Activated CD4-positive, CD25-positive, alpha-beta regulatory T cell (primary cell): ENCODE results near the gene MYZAP.

Experiments
- DNase-seq, 4 experiments: peaks; one replicate each; lab custom pipeline; 2025; lab: John Stamatoyannopoulos, UW

Gene MYZAP

GRCh38 chr15:57697588-57697987 lies 105.9 kb downstream of the MYZAP start:
- DNase-seq, result no peak

GRCh38 chr15:57698243-57698642 lies 106.5 kb downstream of the MYZAP start:
- DNase-seq, result no peak

DNA sequence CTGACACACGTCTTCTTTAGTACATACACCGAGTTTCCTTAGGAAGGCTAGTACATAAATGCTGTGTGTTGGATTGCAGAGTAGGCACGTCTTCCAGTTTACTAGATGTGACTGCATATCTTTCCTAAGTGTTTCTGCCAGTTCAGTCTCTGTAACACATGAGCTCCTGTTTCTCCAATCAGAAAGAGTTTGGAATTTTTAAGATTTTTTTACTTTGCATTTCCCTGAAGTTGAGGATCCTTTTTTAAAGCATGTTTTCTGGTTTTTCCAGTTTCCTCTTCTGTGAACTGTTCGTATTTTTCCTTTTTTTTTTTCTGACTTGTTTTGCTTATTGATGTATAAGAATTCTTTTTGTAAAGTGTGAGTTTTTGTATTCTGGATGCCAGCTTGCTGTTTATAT lies 107.3 kb downstream of the MYZAP start:
- DNase-seq, result no peak

- no peak for DNase-seq
These were observed 111.7 kb downstream of the MYZAP start for GRCh38 chr15:57703387-57703786.

GRCh38 chr15:57704441-57704840 lies 112.7 kb downstream of the MYZAP start:
- no peak for DNase-seq

DNA sequence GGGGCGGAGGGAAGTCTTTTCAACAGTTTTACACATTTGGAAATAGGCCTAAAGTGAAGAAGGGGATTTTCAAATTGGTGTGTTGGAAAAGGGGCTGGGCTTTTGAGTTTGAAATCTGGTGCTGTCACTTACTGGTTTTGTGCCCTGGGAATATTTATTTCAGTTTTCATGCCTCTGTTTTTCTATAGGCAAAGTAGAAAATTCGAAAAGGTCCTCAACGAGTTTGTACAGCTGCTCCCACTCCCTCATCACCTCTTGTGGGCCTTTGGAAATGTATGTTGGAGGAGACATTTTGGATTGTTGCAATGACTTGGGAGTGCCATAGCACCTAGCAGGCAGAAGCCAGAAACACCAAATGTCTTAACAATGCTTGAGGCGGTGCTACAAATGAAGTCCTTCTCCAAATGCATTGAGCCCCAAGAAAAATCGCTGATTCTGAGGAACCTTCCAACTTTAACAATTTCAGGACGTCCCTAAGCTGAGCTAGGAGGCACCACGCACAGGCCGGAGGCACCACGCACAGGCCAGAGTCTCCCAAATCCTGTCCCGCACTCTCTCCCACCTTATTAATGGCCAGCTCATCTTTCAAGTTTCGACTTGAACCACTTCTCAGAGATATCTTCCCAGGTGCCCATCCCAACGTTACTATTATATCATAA lies 114.2 kb downstream of the MYZAP start:
- DNase-seq, result no peak

DNA sequence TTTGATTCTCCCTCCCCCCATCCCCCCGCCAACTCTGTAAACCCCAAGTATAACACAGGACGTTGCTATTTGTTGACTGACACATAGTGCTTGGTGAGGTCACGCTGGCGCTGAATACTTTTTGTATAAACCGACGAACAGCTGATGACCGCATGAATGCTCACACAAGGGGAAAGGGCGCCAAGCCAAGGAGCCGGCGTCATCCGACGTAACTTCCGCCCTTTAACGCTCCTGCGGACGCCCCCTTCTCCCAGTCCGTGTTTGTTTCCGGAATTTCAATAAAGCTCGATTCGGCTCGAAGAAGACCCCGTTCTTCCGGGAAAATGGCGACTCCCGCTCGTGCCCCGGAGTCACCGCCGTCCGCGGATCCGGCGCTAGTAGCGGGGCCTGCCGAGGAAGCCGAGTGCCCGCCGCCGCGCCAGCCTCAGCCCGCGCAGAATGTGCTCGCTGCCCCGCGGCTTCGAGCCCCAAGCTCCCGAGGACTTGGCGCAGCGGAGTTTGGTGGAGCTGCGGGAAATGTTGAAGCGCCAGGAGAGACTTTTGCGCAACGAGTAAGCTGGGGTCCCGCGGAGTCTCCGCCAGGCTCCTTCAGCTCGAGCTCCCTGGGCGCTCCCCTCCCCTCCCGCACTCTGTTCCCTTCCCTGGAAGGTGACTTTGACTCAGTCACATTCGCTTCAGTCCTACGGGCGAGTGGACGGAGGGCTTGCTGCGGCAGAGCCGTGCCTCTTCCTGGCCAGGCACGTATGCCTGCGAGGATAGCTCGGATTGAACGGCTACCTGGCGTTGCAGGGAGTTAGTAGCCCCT lies 114.9 kb downstream of the MYZAP start, which contains the start of gene POLR2M:
Gene POLR2M, plus strand, starts transcription at position 310 of the 805 bp plus-strand sequence. Its CDS starts 129 bp downstream, at position 439.
- DNase-seq, result peak; percentile 68 to 75 (median 75)

- DNase-seq, result no peak
These were observed 116.3 kb downstream of the MYZAP start for GRCh38 chr15:57708047-57708446.

GRCh38 chr15:57718309-57718708 lies 126.6 kb downstream of the MYZAP start:
- DNase-seq, result no peak

DNA sequence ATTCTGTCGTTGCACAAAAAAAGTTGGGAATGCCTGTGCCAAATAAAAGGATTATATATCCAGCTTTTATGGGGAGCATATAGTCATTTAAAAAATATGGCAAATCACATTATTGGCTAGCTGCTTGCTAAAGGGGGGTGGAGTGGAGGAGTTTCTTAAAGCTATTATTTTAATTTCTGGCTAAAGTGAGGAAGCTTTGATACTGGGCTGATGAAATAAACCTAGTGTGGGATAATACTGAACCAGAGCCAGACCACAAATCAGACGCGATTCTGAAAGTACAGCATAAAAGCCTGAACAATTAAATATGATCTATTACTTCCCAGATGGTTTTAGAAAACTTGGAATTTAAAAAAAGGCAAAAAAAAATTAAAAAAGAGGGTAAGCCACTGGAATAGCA lies 129.2 kb downstream of the MYZAP start:
- DNase-seq, result no peak

DNA sequence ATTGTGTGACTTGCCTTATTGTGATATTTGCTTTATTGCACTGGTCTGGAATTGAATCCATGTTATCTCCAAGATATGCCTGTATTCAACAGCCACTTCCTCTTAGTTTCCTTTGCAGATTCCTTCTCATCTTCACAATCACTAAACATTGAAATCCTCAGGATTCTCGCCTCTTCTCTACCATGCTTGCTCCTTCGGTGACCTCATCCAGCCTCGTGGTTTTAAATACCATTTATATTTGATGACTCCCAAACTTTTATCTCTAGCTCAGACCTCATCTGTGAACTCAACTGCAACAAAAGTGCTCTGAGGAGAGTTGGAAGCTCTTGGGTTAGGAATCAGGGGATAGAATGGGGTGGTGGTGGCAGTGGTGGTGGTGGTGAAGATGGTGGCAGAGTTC lies 134.7 kb downstream of the MYZAP start:
- DNase-seq, result no peak

GRCh38 chr15:57727031-57727430 lies 135.3 kb downstream of the MYZAP start:
- DNase-seq, result no peak

- DNase-seq, result no peak
These were observed 136.7 kb downstream of the MYZAP start for GRCh38 chr15:57728436-57728835.

DNA sequence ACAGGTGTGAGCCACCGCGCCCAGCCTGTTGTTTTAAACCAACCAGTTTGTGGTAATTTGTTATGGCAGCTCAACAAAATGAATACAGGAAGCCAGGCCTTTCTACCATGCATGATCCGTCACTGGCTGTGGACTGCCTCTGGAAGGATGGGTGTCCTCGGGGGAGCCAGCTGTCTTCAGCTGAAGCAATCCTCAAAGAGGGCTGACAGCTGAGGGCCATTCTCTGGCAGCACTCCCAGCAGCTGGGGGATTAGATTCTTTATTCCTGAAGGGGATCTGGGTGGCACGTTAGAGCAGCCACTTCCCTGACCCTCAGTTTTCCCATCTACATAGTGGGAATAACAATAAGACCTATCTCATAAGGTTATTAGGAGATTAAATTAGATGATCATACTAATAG lies 139.2 kb downstream of the MYZAP start:
- no peak for DNase-seq

DNA sequence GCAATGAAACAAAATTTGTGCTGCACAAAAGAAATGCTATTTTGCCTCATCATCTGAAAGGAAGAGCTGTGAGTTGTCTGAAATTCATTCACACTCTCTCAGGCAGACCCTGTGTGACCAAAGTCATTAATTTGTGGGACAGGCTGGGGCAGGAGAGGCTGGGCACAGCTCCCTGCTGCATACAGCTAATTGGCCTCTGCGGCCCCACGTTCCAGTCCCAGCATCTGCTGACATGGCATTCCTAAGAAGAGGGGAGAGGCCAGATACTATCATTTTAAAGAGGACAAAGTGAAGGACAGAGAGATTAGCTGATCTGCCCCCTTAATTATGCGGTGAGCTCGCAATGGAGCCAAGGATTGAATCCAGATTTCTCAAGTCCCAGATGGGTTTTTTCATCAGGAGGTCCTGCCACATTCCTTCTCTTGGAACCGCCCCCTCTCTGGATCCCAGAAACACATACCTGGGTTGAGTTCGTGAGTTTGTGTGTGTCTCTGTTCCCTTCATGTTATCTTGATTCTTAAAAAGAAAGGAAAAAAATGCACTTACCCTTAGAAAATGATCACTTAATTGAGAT lies 139.9 kb downstream of the MYZAP start:
- no peak for DNase-seq

GRCh38 chr15:57732526-57733331 lies 141.0 kb downstream of the MYZAP start:
- DNase-seq, result peak in 2 of 4 experiments; percentile 24 to 31

GRCh38 chr15:57734860-57735259 lies 143.2 kb downstream of the MYZAP start:
- no peak for DNase-seq
